Measurements from ENCODE around the gene TSPAN9.

DNA sequence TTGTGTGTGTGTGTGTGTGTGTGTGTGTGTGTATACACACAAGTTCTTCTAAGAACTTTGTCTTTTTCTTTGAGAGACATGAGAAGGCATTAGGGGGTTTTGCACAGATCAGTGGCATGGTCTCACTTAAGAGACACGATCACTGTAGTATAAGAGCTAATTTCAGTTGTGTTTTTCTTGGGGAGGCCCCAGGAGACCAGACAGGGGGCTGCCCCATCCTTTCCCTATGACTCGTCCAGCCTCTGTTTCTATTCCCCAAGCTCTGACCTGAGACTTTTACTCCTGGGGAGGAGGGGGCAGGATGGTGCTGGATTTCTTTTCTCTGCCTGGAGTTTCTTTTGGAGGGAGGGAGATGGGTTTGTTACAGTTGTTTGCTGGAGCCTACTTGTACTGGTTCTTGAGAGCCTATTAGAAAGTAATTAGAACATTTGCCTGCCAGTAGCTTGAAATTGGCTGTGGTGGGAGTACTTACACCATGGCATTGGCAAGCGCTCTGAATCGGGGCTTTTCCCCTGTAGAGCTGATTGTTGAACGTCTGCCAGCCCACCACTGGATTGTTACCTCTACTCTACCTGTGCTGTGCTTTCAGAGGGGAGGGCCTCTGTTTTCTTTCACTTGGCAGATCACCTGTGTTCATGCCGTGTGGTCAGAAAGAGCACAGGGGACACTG is 109.5 kb downstream of the TSPAN9 start:
- TF ChIP-seq, protein P1, sequence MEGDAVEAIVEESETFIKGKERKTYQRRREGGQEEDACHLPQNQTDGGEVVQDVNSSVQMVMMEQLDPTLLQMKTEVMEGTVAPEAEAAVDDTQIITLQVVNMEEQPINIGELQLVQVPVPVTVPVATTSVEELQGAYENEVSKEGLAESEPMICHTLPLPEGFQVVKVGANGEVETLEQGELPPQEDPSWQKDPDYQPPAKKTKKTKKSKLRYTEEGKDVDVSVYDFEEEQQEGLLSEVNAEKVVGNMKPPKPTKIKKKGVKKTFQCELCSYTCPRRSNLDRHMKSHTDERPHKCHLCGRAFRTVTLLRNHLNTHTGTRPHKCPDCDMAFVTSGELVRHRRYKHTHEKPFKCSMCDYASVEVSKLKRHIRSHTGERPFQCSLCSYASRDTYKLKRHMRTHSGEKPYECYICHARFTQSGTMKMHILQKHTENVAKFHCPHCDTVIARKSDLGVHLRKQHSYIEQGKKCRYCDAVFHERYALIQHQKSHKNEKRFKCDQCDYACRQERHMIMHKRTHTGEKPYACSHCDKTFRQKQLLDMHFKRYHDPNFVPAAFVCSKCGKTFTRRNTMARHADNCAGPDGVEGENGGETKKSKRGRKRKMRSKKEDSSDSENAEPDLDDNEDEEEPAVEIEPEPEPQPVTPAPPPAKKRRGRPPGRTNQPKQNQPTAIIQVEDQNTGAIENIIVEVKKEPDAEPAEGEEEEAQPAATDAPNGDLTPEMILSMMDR (IDR thresholded peaks at IDR 0.05; ENCODE audit: insufficient read depth, low read depth, low read length), result no peak
- no peak for TF ChIP-seq EZH2 (IDR thresholded peaks at IDR 0.05; ENCODE audit: insufficient read depth, low read length)
